ENCODE results near the gene PCP4.
"Not testable (repeated sequence)": the region's sequence is repeated elsewhere in the genome, so short reads cannot be mapped to it uniquely, and the experiment has no call there.

PCP4 gene

GRCh38 chr21:39866093-39866492, 1.1 kb upstream of the PCP4 start:
- no peak for DNase-seq (ENCODE audit: low read depth in 2 of 2)

DNA sequence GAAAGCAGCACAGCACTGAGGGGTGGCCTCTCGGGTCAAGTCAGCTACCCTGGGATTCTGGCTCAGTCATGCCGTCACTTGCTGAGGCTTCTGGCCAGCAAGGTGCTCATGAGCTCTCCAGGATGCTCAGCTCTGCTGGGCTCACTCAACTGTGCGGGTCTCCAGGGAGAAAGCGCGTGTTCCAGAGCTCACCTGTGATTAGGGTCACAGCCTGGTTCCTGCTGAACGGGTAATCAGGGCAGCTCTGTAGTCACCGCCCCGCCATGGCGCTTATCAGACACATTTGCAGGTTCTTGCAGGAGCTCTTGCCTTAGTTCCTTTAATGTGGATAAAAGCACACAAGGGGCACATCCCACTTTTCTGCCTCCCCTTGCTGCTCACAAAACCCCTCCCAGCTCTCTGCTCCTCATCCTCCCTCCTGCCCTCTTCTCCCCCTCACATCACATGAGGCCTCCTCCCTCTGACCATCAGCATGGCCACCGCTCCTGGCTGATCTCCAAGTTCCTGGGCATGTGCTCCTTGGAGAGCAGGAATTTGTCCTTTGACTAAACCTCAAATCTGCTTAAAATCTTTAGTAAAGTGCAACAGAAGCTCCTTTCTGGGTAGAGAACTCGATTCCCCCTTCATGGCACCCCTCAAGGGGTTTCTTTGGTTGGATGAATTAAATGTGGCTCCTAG, 2.0 kb downstream of the PCP4 start:
- DNase-seq (ENCODE audit: low read depth in 2 of 2), result no peak

GRCh38 chr21:39873687-39874086, 6.4 kb downstream of the PCP4 start:
- no peak for DNase-seq (ENCODE audit: low read depth in 2 of 2)

DNA sequence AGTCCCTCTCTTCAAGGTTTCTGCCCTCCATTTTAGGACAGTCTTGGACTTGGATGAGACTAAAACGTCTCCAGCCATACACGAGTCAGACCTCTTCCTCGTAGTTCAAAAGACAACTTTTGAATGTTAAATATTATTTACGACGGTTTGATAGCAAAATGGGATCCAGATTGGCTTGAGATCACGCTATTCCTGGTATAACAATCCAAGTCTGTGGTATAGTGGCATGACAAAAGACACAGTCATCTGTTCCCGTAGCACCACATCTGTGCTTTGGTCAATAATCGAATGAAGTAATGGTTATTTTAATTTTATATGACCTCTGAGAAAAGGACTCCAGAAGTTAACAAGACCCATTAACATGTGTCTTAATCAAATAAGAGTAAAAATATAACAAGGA, 7.0 kb downstream of the PCP4 start:
- DNase-seq (ENCODE audit: low read depth in 2 of 2), result no peak

DNA sequence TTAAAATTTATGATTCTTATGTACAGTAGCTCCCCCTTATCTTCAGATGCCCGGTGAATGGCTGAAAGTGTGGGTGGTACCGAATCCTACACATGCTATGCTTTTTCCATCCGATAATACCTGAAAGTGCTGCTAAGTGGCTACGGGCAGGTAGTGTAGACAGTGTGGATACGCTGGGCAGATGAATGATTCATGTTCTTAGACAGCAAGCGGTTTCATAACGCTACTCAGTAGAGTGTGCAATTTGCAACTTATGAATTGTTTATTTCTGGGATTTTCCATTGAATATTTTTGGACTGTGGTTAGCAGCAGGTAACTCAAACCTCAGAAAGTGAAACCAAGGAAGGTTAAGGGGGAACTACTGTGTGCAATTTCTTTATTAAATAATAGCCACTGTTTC, 7.5 kb downstream of the PCP4 start:
- no peak for DNase-seq (ENCODE audit: low read depth in 2 of 2)

- DNase-seq (ENCODE audit: low read depth in 2 of 2), result no peak
Observed at GRCh38 chr21:39881661-39882060, 14.4 kb downstream of the PCP4 start.

- DNase-seq (ENCODE audit: low read depth in 2 of 2), result no peak
Observed at GRCh38 chr21:39882151-39882838, 15.1 kb downstream of the PCP4 start.

DNA sequence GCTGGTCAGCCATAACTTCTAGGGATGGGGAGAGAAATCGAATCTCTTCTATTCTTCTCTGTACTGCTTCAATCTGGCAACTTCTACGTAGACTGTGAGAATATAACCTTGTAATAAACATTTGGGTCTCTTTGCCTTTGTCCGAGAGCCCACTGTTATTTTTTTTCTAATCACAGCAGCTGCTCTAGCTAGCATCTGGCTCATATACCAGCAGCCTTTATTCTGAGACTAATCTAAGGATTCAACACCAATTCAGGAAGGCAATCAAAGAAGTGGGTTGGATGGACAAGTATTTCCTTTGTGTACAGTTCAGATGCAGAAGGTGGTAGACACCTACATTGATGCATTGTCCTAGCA, 15.6 kb downstream of the PCP4 start:
- DNase-seq (ENCODE audit: low read depth in 2 of 2), result no peak

DNA sequence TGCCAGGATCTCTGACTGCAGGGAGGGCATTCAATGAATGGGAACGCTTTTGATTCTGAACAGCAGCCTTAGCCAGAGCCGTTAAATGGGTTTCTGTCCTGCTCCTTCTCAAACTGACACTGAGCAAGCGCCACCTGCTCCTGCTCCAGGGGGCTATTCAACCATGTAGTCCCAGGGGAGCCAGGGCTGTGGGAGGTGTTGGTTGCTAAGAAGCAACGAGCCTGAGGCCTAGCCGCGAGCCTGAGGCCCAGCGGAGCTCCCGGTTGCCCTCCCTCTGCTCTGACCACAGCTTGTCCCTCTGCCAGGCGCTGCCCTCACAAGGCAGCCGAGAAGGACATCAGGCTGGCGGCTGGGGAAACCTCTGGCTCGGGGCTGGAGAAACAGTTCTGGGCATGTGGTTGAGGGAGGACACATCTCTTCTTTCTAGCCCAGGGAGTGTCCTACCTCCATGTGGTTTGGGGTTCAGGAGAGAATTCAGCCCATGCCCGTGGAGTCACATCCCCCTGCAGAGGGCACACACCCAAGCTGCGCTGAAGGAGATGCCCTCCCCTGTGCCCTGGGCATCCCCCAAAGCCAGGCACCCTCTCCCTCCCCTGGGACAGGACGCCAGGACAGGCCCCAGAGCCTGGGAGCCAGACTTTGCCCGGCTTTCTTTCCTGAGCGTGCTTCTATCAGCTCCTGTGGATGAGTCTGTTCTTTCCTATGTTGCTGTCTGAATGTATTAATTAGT, 18.0 kb downstream of the PCP4 start:
- DNase-seq (ENCODE audit: low read depth in 2 of 2), result no peak

DNA sequence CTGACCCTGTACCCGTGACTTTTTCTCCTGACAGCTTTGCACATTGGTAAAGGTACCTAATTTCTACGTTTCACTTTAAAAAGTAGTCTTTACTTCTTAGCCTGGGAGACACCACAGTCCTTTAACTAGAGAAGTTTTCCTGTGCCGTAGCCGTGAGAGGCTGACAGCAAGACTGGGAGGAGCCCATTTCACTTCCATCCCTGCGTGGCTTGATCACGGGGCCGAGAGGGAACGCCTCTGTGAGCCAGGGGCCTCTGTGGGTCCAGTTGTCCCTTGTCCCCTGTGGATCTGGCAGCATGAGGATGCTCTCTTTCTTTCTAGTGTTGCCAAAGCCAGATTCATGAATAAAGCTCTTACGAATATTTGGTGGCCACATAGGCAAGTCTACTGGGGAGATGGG, 21.6 kb downstream of the PCP4 start:
- DNase-seq (ENCODE audit: low read depth in 2 of 2), result no peak

- no peak for DNase-seq (ENCODE audit: low read depth in 2 of 2)
Observed at GRCh38 chr21:39891111-39891510, 23.9 kb downstream of the PCP4 start.

DNA sequence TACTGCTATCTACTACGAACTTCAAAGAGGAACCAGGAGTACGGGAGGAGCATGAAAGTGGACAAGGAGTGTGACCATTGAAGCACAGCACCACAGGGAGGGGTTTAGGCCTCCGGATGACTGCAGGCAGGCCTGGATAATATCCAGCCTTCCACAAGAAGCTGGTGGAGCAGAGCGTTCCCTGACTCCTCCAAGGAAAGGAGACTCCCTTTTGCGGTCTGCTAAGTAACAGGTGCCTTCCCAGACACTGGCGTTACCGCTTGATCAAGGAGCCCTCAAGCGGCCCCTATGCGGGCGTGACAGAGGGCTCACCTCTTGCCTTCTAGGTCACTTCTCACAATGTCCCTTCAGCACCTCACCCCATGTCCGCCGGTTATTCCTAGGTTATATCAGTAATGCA, 24.6 kb downstream of the PCP4 start:
- not testable (repeated sequence) for DNase-seq (ENCODE audit: low read depth in 2 of 2)

DNA sequence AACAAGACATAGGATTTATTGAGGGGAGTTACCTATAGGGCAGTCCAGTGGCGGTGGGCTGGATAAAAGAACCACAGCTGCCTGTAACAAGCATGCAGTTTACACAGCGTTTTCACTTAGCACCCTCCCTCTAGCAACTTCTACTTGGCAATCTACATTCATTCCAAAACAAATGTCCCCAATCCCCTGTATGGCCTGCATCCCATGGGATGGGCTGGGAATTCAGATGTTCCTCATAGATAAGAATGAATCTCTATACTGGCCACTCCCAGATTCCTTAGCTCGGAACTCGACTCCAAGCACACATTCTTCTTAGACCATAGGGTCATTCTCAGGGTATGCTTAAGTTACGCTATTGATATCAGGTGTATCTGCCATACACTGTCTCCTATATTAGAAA, 33.3 kb downstream of the PCP4 start:
- DNase-seq (ENCODE audit: low read depth in 2 of 2), result no peak

- DNase-seq (ENCODE audit: low read depth in 2 of 2), result no peak
Observed at GRCh38 chr21:39900911-39901310, 33.7 kb downstream of the PCP4 start.

- DNase-seq (ENCODE audit: low read depth in 2 of 2), result no peak
Observed at GRCh38 chr21:39902986-39903385, 35.7 kb downstream of the PCP4 start.

GRCh38 chr21:39904457-39904856, 37.2 kb downstream of the PCP4 start:
- DNase-seq (ENCODE audit: low read depth in 2 of 2), result no peak

DNA sequence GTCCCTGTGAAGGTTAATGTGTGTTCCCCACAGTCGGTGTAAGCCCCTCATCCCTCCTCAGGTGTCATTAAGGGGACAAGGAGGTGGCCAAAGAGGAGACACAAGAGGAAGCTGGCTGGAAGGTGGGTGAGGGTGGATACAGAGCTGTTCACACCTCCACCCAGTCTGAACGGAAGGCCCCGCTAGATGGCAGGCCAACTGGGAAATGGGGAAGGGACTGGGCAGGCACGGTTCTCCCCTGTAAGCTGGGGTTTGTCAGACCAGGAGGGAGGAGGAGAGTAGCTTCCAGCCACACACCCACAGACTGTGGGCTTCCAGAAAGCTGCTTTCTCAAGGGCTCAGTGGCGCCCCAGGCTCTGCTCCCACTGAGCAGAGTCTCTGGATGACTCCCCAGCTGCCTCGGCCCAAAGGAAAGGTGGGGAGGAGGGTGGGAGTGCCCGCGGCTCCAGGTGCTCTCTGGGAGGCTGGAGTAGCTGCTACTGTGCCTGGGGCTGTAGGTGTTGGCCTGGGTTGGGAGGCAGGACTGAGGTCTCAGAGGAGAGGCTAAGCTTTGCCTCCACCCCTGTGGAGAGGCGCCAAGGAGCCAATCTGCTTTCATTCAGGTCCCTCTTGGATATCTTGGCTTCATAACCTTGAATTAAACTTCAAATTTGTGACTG, 41.2 kb downstream of the PCP4 start:
- no peak for DNase-seq (ENCODE audit: low read depth in 2 of 2)

GRCh38 chr21:39911286-39912199, 44.3 kb downstream of the PCP4 start:
- no peak for DNase-seq (ENCODE audit: low read depth in 2 of 2)

DNA sequence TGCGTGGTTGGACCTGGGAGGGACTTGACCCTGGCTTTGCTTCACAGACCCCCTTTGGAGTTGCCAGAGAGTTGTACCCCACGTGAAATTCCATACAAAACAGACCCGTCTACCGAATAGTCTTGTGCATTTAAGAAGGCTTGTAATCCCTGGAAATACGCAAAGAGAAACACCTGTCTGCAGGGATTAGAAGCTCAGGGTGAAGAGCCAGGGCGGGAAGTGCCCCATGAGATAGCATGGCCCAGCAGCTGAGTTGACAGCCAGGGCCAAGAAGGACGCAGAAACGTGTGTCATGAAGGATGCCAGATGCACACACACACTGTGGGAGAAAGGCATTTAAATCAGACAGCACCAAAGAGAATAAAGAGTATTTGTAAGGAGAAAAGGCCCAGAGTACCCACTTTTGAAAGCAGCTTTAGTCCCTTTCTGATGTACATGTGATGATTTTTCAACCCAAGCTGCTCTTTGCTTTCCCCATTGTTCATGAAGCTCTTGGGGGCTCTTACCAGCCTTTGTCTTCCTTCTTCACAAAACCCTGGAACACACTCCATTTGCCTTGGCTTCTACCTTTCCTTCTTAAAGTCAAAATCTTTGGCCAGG, 46.6 kb downstream of the PCP4 start:
- DNase-seq (ENCODE audit: low read depth in 2 of 2), result no peak

DNA sequence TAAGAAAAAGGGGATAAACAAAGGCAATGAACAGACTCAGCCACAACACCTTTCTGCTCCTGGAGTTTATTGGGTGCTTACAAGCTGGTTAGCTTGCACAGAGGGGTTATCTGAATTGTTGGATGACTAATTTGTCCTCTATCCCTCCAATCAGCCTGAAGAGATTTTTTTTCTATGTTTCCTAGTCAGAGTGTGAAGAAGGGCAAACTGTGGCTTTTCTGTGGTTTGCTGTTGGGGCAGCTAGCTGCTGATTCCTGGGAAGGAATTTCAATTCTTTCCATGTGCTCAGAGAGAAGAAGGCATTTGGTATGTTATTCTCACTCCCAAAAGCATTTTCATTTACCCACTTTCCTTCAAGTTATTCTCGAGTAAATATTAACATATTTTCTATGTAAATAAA, 48.6 kb downstream of the PCP4 start:
- DNase-seq (ENCODE audit: low read depth in 2 of 2), result no peak

DNA sequence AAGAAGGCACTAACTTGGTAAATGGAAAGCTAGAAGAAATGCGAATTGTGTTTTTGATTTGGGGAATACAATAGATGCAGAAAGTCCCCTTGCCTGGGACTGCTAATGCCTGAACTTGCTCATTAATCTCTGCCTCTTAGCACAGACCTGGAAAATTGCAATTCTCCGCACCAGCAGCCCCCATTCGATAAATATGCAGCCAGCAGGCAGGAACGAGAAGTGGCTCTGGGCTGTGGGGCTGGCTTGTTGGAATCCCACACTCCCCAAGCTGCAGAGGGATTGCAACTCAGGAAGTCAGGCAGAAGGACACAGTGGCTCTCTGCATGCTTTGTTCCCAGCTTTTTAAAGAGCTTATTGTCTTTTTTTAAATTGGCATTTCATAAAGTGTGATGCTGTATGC, 51.3 kb downstream of the PCP4 start:
- DNase-seq (ENCODE audit: low read depth in 2 of 2), result no peak
